Measurements from ENCODE around the gene DNAJC6.
"Not testable (repeated sequence)": the region's sequence is repeated elsewhere in the genome, so short reads cannot be mapped to it uniquely, and the experiment has no call there.

DNAJC6 gene

DNA sequence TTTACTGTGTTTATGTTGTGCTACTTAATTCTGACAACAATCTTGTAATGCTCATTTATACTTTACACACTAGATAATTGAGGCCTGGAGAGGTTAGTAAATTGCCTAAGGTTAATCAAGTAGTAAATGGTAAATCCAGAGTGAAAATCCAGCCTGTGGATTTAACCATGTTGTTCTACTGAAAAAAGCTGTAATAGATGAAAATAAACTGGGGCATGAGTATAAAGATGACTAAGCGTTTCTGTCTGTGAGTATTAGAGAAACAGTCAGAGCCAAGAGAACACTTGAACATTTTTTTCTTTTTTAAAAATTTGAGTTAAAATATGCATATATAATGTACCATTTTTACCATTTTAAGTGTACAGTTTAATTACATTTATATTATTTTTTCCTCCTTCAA, 63.2 kb downstream of the DNAJC6 start:
- no peaks in the 10 kb centered on the region for H4K20me1 ChIP-seq
- TF ChIP-seq Cebpa-rat (IDR thresholded peaks at IDR 0.05): no peak
- H3K9me3 ChIP-seq: no peaks in the 10 kb centered on the region
- no peak overlapping the region for H3K27ac ChIP-seq
- no peak overlapping the region for H3K9ac ChIP-seq
- no peaks in the 10 kb centered on the region for H3K4me1 ChIP-seq
- no peak overlapping the region for H3K4me2 ChIP-seq
- no peaks in the 10 kb centered on the region for H3K36me3 ChIP-seq
- H3K27me3 ChIP-seq: no peaks in the 10 kb centered on the region
- no peak overlapping the region for H3K4me3 ChIP-seq

DNA sequence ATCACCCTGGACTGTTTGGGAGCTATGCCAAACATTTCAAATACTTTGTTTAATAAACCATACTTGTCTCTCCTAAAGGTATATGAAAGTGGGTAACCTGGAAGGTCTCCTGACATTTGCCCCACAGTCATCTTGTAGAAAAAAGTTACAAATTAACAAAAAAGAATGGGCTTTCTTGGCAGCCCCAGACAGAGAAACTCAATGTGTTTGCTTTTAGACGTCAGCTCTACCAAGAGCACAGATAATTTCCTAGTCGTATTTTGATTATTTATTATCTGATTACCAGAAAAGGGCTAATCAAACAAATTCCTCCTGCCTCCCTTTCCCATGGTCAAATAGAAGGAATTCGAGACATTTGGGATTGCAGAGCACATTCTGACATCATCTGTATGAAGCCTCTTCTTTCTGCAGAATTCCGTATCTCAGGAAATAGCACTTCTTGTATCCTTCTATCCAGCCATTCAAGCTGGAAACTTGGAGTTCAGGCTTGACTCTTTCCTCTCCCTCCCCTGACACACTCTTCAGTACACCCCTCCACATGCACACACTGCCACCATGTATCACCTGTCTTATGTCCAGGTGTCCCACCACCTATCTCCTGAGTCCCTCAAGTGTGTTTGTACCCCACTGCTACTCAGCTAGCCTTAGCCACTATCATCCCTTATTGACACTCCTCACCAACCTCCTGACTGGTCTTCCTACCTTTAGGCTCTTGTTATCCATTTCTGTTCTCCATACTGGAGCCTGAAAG, 68.3 kb downstream of the DNAJC6 start:
- TF ChIP-seq Cebpa-rat (IDR thresholded peaks at IDR 0.05): no peak

DNA sequence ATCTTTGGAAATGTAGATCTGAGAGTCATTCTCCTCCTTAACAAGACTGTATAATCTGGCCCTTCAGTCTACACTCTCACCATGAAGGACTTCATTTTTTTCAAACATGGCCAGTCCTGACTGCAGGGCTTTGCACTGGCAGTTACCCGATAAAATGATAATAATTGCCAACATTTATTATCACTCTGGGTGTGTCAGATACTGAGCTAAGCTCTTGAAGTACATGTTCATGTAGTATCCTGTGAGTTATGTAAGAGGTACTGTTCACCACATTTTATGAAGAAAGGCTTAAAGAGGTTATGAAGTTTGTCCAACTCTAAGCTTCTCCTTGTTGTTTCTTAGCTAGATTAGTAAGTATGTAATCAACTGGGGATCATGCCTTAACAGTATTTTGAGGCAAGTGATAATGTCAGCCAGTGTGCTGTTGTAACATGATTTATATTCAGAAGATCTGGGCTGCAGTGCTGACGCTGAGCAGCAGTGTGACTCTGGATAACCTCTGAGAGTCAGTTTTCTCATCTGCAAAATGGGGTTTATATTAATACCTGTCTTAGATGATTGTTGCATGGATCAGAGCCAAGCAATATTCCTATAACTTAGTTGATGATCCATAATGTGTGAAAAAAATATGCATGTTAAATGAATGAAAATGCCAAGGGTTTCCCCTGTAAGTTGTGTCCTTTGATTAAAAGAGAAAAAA, 69.1 kb downstream of the DNAJC6 start:
- H3K9ac ChIP-seq: no peak overlapping the region
- no peak overlapping the region for H3K4me2 ChIP-seq
- H3K27ac ChIP-seq: no peak overlapping the region
- no peaks in the 10 kb centered on the region for H3K36me3 ChIP-seq
- TF ChIP-seq Cebpa-rat (IDR thresholded peaks at IDR 0.05): no peak
- no peaks in the 10 kb centered on the region for H3K9me3 ChIP-seq
- H3K27me3 ChIP-seq: no peaks in the 10 kb centered on the region
- no peaks in the 10 kb centered on the region for H3K4me1 ChIP-seq
- H4K20me1 ChIP-seq: no peaks in the 10 kb centered on the region
- no peak overlapping the region for H3K4me3 ChIP-seq

More for the DNA sequence above, 68.3 kb downstream of the DNAJC6 start:
- no peak overlapping the region for H3K4me2 ChIP-seq
- H4K20me1 ChIP-seq: no peaks in the 10 kb centered on the region
- H3K27ac ChIP-seq: no peak overlapping the region
- no peak overlapping the region for H3K4me3 ChIP-seq
- H3K9ac ChIP-seq: no peak overlapping the region
- H3K36me3 ChIP-seq: no peaks in the 10 kb centered on the region
- H3K9me3 ChIP-seq: no peaks in the 10 kb centered on the region
- no peaks in the 10 kb centered on the region for H3K27me3 ChIP-seq
- no peaks in the 10 kb centered on the region for H3K4me1 ChIP-seq

DNA sequence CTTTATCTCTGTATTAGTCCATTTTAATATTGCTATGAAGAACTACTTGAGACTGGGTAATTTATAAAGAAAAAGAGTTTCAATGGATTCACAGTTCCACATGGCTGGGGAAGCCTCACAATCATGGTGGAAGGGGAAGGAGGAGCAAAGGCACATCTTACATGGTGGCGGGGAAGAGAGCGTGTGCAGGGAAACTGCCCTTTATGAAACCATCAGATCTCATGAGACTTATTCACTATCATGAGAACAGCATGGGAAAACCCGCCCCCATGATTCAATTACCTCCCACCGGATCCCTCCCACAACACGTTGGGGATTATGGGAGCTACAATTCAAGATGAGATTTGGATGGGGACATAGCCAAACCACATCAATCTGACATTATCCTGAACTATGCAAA, 75.1 kb downstream of the DNAJC6 start:
- not testable (repeated sequence) for H3K27ac ChIP-seq, H3K9ac ChIP-seq, H3K4me3 ChIP-seq, H4K20me1 ChIP-seq, H3K27me3 ChIP-seq, H3K36me3 ChIP-seq, H3K9me3 ChIP-seq, H3K4me1 ChIP-seq, H3K4me2 ChIP-seq

DNA sequence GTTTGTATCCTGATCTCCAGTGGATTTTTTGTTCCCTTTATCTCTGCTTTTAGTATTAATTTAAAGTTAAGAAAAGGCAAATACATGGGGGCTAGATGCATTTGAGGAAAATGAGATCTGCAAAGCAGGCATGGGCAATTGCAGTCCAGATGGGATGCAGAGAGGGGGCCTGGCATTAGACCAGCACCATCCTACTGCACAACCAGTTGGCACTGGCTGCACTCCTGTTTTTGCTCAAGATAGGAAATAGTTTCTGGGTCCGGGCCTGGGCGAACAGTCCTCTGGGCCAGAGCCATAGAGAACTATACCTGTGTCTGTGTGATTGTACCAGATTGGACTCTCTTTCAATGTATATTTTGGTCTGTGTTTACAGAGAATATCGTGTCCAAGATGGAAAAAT, 77.1 kb downstream of the DNAJC6 start:
- Histone ChIP-seq H3K4me1 (no peaks in the 10 kb centered on the region), H4K20me1 (no peaks in the 10 kb centered on the region)

DNA sequence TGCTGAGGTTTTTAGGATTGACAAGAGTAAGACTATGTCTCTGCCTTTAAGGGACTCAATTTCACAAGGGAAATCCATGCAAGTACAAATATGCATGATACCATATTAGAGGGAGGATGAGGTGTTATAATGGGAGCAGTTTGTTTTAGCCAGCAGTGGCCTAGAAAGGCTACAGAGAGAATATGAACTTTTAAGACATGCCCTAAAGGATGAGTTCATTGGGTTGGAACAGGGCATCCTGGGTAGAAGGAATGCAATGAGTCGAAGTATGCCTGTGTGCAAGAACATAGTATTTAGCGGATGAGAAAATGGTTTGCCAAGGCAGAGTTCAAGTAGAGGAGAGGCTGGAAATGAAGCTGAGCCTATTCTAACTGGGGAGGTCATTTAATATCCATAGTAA, 78.5 kb downstream of the DNAJC6 start:
- Histone ChIP-seq H3K4me1 (no peaks in the 10 kb centered on the region), H3K36me3 (peaks cover 7% of the 10 kb centered on the region; the same call in 1 of the 2 replicates), H3K27ac (no peak overlapping the region), H3K4me3 (no peak overlapping the region), H3K9ac (no peak overlapping the region), H3K27me3 (no peaks in the 10 kb centered on the region), H3K4me2 (no peak overlapping the region), H4K20me1 (no peaks in the 10 kb centered on the region), H3K9me3 (peaks cover 7% of the 10 kb centered on the region)
- TF ChIP-seq Cebpa-rat (IDR thresholded peaks at IDR 0.05): no peak

More for the DNA sequence above, 77.1 kb downstream of the DNAJC6 start:
- H3K27ac ChIP-seq: no peak overlapping the region
- H3K4me3 ChIP-seq: no peak overlapping the region
- H3K9ac ChIP-seq: no peak overlapping the region
- 0 out of 2 replicates have a peak, but pooled peaks cover 4% of the 10 kb centered on the region for H3K36me3 ChIP-seq
- no peak overlapping the region for H3K4me2 ChIP-seq
- H3K9me3 ChIP-seq: peaks cover 7% of the 10 kb centered on the region
- no peaks in the 10 kb centered on the region for H3K27me3 ChIP-seq
- no peak for TF ChIP-seq Cebpa-rat (IDR thresholded peaks at IDR 0.05)

DNA sequence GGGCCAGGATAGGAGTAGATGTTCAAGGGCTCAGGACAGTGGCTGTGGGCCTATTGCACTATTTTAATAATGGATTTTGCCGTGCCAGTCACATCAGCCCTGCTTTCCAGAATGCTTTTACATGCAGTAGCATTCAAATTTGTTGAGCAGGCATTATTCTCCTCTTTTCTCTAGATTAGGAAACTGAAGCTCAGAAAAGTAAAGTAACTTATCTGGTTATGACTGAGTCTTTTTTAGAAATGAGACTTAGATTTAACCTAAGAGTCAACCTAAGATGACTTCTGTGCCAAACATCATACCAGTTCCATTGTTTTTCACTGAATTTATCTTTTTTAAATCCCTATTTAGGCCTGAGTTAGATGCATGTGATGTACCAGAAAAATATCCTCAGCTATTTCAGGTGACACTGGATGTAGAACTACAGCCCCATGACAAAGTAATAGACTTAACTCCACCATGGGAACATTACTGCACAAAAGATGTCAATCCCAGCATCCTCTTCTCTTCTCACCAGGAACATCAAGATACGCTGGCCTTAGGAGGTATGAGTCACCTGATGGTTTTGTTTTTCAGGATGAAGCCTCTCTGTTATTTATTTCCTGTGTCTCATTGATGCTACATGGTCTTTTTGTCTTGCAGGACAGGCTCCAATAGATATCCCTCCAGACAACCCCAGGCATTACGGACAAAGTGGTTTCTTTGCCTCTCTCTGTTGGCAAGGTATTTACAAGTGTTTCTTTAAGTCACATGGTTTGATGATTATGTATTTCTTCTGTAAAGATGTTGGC, 79.8 kb downstream of the DNAJC6 start:
- no peak overlapping the region for H3K4me2 ChIP-seq
- no peaks in the 10 kb centered on the region for H3K27me3 ChIP-seq
- TF ChIP-seq Cebpa-rat (IDR thresholded peaks at IDR 0.05): no peak
- no peak overlapping the region for H3K27ac ChIP-seq
- H3K9me3 ChIP-seq: peaks cover 5% of the 10 kb centered on the region
- H3K36me3 ChIP-seq: peaks cover 7% of the 10 kb centered on the region; the same call in 1 of the 2 replicates
- no peak overlapping the region for H3K9ac ChIP-seq
- H3K4me1 ChIP-seq: no peaks in the 10 kb centered on the region
- no peaks in the 10 kb centered on the region for H4K20me1 ChIP-seq
- H3K4me3 ChIP-seq: no peak overlapping the region

DNA sequence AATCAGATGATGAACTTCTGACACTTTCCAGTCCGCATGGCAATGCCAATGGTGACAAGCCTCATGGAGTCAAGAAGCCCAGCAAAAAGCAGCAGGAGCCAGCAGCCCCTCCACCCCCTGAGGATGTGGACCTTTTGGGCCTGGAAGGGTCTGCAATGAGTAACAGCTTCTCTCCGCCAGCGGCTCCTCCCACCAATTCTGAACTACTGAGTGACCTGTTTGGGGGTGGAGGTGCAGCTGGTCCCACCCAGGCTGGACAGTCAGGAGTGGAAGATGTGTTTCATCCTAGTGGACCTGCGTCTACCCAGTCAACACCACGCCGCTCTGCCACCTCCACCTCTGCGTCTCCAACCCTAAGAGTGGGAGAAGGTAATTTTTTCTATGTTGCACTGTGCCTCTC, 83.2 kb downstream of the DNAJC6 start:
- Histone ChIP-seq H4K20me1 (no peaks in the 10 kb centered on the region), H3K4me1 (no peaks in the 10 kb centered on the region), H3K4me3 (no peak overlapping the region), H3K9ac (no peak overlapping the region), H3K9me3 (no peaks in the 10 kb centered on the region), H3K4me2 (no peak overlapping the region), H3K27me3 (no peaks in the 10 kb centered on the region), H3K27ac (no peak overlapping the region), H3K36me3 (peaks cover 7% of the 10 kb centered on the region; the same call in 1 of the 2 replicates)
- no peak for TF ChIP-seq Cebpa-rat (IDR thresholded peaks at IDR 0.05)

DNA sequence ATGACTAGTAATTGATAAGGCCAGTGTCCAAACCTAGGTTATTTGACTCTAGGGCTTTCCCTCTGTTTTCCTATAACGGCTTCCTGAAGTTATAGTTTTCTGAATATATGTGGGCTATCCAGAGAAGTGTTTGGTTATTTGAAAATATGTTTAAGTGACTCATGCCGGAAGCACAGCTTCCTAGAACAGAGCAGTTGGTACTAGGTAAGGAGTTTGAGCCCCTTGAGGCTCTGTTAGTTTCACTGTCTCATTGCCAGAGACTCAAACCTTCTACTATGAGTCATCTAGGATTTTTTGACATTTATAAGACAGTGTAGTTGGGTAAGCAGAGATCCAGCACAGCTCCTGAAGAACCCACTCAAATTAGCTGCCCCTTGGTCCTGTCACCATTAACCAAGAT, 84.0 kb downstream of the DNAJC6 start:
- no peaks in the 10 kb centered on the region for H3K27me3 ChIP-seq
- H3K27ac ChIP-seq: no peak overlapping the region
- no peak for TF ChIP-seq Cebpa-rat (IDR thresholded peaks at IDR 0.05)

DNA sequence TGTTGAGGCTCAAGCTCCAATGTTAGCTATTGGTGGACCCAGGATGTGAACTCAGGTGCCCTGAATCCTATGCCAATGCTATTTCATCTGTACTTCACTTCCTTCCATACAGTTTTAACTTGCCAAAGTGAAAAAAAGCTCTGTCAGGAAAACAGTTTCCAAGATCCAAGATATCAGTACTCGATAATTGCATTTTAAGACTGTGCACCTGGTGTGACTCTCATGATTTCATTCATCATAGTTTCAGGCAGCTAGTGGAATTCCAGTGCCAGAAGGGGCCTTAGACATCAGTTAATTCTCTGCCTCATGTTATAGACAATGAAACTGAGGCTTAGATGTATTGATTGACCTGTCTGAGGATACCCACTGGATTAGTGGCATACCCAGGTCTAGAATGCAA, 84.6 kb downstream of the DNAJC6 start:
- Histone ChIP-seq H3K36me3 (peaks cover 3% of the 10 kb centered on the region; the same call in 1 of the 2 replicates), H3K4me2 (no peak overlapping the region), H3K27ac (no peak overlapping the region), H4K20me1 (no peaks in the 10 kb centered on the region), H3K9ac (no peak overlapping the region), H3K27me3 (no peaks in the 10 kb centered on the region), H3K4me3 (no peak overlapping the region), H3K9me3 (no peaks in the 10 kb centered on the region), H3K4me1 (no peaks in the 10 kb centered on the region)
- no peak for TF ChIP-seq Cebpa-rat (IDR thresholded peaks at IDR 0.05)

More for the DNA sequence above, 84.0 kb downstream of the DNAJC6 start:
- Histone ChIP-seq H3K4me3 (no peak overlapping the region), H3K36me3 (peaks cover 7% of the 10 kb centered on the region; the same call in 1 of the 2 replicates), H3K9ac (no peak overlapping the region), H4K20me1 (no peaks in the 10 kb centered on the region), H3K9me3 (no peaks in the 10 kb centered on the region), H3K4me2 (no peak overlapping the region), H3K4me1 (no peaks in the 10 kb centered on the region)

Data from BLaER1 (cell line).